Left cardiac atrium (tissue), 4 donors: Measurements from ENCODE around the gene NOD1. TPM values are rescaled to one million over a fixed set of nuclear protein-coding genes. Genes with fewer than 3 reads are reported as not detected.
A peak's percentile ranks its signal among the peaks of the same experiment; 100 is the strongest.

ENCODE experiments used
- ATAC-seq, 2 donors: fragments of 200-7000 bp; cut with Tn5 transposase; one replicate each; pipeline ENCODE4 v1.9.1; 2020; ENCODE audit warnings: mild to moderate bottlenecking in 2 of 2, moderate library complexity in 2 of 2
- DNase-seq: peaks from one replicate; pipeline ENCODE4 v3.0.0-alpha.2; 2020
- intact Hi-C, 2 donors: fragments of 100-400 bp; cut with DNase I; formaldehyde crosslinking; loops; one replicate each; pipeline versions ENCODE4 v1.14.1 to v1.15.1; 2022 to 2023
- total RNA-seq, 2 donors: library from RNA; stranded (reverse); fragmentation: NEBNext Ultra II Directional; extraction: Animal tissue kit (Norgen Biotek cat#: 25700); gene quantifications; one replicate each; pipeline ENCODE4 v1.2.1, GENCODE V29; 2021
- donor health status: DM: no; HTN: yes; CAD: no.
- donor health status: DM: no; HTN: yes; CAD: no; lungs with severe emphysema.
- donor health status: DM: yes; HTN: yes; CAD: no.
- donor health status: Dilated cardiomyopathy.

NOD1 gene
- total RNA-seq, 2 donors from 2014 or later = 10.6 to 18.1 TPM

- DNase-seq (no peak), ATAC-seq (no peak)
- intact Hi-C loops = no loop called here
Measured at GRCh38 chr7:30474485-30474884, 4.1 kb downstream of the NOD1 start.

DNA sequence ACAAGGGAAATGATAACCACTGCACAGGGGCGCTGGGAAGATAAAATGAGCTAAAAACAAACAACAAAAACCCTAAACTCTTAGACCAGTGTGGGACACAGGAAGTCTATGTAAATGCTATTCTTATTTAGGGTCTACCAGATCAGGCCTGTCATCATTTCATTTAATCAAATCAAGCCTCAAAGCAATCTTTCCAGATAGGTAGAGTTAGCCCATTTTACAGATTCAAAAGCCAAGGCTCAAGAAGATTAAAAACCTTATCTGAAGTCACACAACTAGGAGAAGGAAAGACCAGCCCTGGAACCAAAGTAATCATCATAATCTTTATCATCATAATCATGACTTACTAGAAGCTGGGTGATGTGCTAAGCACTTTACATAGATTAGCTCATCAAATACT, 4.7 kb downstream of the NOD1 start:
- ATAC-seq = no peak
- intact Hi-C loops = no loop called here
- no peak for DNase-seq

GRCh38 chr7:30472784-30473775, 5.5 kb downstream of the NOD1 start:
- intact Hi-C loops = no loop called here
- no peak for ATAC-seq
- DNase-seq = no peak

DNA sequence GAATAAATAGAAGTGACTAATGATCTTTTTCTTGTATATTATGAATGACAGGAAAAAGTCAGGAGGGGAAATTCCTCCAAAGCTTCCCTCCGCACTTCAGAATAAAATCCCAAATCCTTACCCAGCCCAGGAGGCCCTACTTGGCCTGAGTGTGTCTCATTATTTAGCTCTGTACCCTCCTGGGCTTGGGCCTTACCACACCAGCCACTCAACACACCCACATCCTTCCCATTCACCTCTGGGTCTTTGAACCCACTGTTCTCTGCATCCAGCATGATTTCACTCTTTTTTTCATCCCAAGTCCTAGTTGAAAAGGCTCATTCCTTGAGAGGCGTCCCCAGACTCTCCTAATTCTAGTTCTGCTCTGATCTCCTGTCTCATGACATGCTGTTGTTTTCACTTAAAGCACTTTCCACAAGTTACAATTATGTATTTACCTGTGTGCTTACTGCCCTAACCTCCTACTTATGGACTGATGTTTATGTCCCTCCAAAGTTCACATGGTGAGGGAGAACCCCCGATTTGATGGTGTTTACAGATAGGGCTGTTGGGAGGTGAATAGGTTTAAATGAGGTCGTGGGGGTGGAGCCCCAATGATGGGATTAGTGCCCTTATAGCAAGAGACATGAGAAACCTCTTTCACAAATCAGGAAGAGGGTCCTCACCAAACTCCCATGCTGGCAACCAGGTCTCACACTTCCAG, 6.4 kb downstream of the NOD1 start:
- no peak for ATAC-seq
- DNase-seq = no peak

DNA sequence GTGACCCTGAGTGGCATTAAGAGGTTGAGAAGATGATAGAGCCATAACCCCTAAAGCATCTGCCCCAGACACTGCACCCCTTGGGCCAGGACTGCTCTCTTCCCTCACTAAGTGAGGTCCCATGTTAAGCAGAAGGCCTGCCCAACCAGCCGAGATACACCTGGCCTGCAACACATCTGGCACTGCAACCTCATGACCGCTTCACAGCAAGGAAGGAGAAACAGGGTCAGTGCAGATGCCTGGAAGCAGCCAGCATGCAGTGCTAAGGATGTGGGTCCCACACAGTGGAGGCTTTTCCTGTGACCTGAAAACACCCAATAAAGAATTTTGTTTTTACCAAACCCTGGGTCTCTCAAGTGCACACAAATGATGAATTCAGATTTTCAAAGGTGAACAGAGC, 7.4 kb downstream of the NOD1 start:
- intact Hi-C loops = no loop called here
- DNase-seq (no peak), ATAC-seq (no peak)

More for the DNA sequence above, 6.4 kb downstream of the NOD1 start:
- intact Hi-C loops = no loop called here

GRCh38 chr7:30470771-30471170, 7.8 kb downstream of the NOD1 start:
- DNase-seq = peak; percentile 65
- intact Hi-C loops = no loop called here

DNA sequence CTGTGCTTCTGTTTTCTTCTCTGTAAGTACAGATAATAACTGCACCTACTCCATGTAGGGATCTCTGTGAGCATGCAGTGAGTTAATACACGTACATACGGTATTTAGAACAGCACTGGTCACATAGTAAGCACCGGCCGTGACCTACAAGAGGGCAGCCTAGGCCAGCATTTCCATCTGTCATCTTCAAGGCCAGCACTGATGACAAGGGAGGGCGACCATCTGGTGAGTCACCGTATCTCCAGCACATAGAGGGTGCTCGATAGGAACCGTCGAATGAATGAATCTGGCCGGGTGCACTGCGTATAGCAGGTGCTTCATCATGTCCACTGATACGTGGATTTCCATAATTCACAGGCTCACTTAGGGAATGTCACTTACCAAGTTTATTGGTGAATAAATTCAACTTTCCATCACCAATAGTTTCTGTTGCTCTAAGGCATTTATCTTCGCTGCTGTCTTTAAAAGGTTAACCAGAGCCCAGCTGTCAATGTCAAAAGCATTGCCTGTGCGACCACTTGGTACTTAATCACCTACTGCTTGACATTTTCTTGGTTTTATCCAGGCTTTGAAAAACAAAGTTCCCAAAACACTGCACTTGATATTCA, 8.3 kb downstream of the NOD1 start:
- DNase-seq = peak; percentile 74
- intact Hi-C loops = no loop called here
- peak; percentile 25 to 68 for ATAC-seq

More at GRCh38 chr7:30470771-30471170, 7.8 kb downstream of the NOD1 start:
- peak; percentile 53 to 61 for ATAC-seq

- peak; percentile 73 to 91 for ATAC-seq
Measured at GRCh38 chr7:30469303-30469702, 9.3 kb downstream of the NOD1 start.

GRCh38 chr7:30468791-30469190, 9.8 kb downstream of the NOD1 start:
- intact Hi-C loops = no loop called here
- ATAC-seq (peak; percentile 19 to 41), DNase-seq (peak; percentile 61)

More at GRCh38 chr7:30469303-30469702, 9.3 kb downstream of the NOD1 start:
- DNase-seq = peak; percentile 94
- intact Hi-C loops = no loop called here

DNA sequence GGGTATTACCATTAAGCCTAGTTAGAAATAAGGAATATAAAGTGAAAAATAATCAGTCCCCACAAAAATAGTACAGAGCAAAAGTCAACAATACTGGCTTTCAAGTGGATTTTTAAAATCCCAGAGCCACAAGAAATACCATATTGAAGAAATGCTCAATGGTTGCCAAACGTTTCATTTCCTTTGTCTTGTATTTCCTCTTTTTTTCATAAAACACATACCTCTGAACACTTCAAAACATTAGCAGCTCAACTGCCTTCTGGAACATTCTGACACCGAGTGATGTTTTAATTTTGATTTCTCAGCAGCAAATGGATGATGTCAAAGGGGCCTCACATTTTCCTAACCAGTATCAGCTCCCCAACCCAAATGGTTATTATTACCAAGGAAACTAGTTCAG, 10.5 kb downstream of the NOD1 start:
- intact Hi-C loops = no loop called here
- DNase-seq (no peak), ATAC-seq (no peak)

- DNase-seq (no peak), ATAC-seq (no peak)
- intact Hi-C loops = no loop called here
Measured at GRCh38 chr7:30467271-30467670, 11.3 kb downstream of the NOD1 start.

GRCh38 chr7:30466266-30466665, 12.3 kb downstream of the NOD1 start:
- ATAC-seq (no peak), DNase-seq (no peak)
- intact Hi-C loops = no loop called here

- ATAC-seq = no peak
- no peak for DNase-seq
- intact Hi-C loops = no loop called here
Measured at GRCh38 chr7:30465811-30466180, 12.8 kb downstream of the NOD1 start.

GRCh38 chr7:30465046-30465810, 13.4 kb downstream of the NOD1 start:
- ATAC-seq = no peak
- intact Hi-C loops = no loop called here

DNA sequence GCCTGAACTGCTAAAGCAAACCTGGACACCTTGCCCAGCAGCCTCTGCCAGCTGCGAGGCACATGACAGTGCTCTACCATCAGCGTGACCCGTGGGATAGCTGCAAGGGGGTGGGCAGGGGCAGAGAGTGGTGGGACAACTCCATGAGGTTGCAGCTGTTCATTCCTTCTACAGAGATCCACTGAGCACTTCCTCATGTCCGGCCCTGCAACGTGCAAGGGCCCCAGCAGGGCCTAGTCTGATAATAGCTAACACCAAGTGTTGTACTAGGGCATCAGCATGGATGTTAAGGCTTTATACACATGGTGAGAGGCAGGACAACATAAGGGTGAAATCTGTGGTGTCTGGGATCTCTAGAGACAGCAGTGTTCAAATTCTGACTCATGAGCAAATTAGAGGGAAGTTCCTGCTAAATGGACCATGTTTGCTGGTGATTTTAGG, 14.3 kb downstream of the NOD1 start:
- intact Hi-C loops = no loop called here
- DNase-seq = no peak
- ATAC-seq = peak in 1 of 2 donors; percentile 1

More at GRCh38 chr7:30465046-30465810, 13.4 kb downstream of the NOD1 start:
- no peak for DNase-seq

DNA sequence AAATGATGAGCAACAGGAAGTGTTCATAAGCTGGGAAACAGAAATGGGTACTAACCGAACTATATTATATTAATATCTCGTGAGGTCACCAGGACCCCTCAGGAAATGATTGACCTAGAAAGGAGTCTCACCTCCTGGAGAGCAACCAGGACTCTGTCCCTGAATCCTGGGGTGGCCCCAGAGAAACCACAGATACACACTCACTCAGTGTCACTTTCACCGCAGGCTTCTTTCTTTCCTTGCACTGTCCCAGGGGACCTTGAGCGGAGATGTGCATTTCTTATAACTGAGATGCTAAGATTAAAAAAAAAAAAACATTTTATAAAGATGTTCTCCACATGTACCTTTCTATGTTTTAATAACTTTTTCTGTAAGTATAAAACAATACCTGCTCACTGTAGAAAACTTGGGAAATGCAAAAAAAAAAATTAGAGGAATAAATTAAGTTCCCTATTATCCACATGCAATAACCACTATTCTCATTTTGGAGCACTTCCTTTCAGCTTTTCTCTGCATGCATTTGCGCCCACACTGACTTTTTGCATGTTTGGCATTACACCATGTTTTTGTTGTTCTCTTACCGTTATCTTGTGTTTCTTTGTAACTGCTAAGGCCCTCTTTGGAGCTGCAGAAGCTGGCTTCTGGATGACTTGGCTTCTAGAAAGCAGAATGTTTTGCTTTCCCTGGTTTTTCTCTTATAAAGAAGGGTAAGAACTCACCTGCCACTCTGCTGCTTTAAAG, 15.0 kb downstream of the NOD1 start:
- ATAC-seq (peak in 1 of 2 donors; percentile 36), DNase-seq (no peak)
- intact Hi-C loops = no loop called here

DNA sequence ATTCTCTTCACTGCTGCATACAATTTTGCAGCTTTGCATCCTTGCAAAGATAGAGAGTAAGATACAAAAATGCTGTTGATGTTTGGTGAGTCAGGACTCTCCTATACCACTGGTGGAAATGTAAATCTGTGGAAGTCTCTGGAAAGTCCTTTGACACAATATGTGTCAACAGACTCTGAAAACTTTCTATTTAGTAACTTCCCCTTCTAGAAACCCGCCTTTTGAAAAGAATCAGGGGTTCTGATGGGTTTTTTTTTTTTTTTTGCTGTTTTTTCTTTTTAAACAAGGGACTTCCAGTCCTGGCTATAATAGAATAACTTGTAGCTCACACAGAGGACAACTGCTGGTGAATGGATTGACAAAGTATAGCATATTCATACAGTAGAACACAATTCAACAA, 16.4 kb downstream of the NOD1 start:
- DNase-seq = no peak

DNA sequence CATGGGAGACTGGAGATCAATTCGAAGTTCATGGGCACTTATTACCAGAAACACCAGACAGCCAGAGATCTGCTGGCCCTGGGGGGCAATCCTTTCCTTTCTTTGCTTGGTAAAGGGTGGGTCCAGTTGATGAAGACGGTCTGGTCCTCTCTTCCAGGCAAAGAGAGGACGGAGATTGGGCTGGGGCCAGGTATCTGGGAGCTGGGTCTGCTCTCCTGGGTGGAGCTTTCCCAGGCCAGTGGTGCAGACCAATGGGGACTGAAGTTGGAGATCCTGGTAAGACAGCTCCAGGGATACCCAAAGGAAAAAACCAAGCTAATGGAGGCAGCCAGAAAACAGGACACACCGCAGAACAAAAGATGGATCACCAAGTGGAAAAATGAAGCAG, 18.3 kb downstream of the NOD1 start:
- ATAC-seq (peak in 1 of 2 donors; percentile 6), DNase-seq (no peak)
- intact Hi-C loops = no loop called here

More for the DNA sequence above, 16.4 kb downstream of the NOD1 start:
- ATAC-seq = no peak
- intact Hi-C loops = no loop called here
